Immature natural killer cell (primary cell): ENCODE results near the gene STX4. TPM values are rescaled to one million over a fixed set of nuclear protein-coding genes. Genes with fewer than 3 reads are reported as not detected.
"Not testable (repeated sequence)": the region's sequence is repeated elsewhere in the genome, so short reads cannot be mapped to it uniquely, and the experiment has no call there.

ENCODE experiments used
- DNase-seq, 3 donors: peaks; one replicate each; pipeline ENCODE4 v3.0.0; 2022; ENCODE audit warnings: mixed read lengths in 1 of 3
- H3K27ac Mint-ChIP-seq, 6 donors: one replicate each; pipeline ENCODE4 v1.8.0; 2020; ENCODE audit warnings: mixed read lengths in 6 of 6, mild to moderate bottlenecking in 5 of 6, inconsistent platforms in 4 of 6, moderate library complexity in 3 of 6
- H3K27me3 Mint-ChIP-seq, 3 donors: one replicate each; pipeline ENCODE4 v1.8.0; 2020 to 2021; ENCODE audit warnings: low read depth in 3 of 3, mild to moderate bottlenecking in 3 of 3, mixed read lengths in 3 of 3, moderate library complexity in 3 of 3, inconsistent platforms in 1 of 3
- H3K36me3 Mint-ChIP-seq, 3 donors: one replicate each; pipeline ENCODE4 v1.8.0; 2020; ENCODE audit warnings: mixed read lengths in 3 of 3, inconsistent platforms in 2 of 3, mild to moderate bottlenecking in 2 of 3
- H3K4me1 Mint-ChIP-seq, 2 donors: one replicate each; pipeline ENCODE4 v1.8.0; 2020; ENCODE audit warnings: inconsistent platforms in 2 of 2, mild to moderate bottlenecking in 2 of 2, mixed read lengths in 2 of 2, moderate library complexity in 1 of 2
- H3K4me3 Mint-ChIP-seq, 5 donors: one replicate each; pipeline ENCODE4 v1.8.0; 2020; ENCODE audit warnings: mild to moderate bottlenecking in 5 of 5, mixed read lengths in 5 of 5, inconsistent platforms in 3 of 5, moderate library complexity in 3 of 5
- H3K9me3 Mint-ChIP-seq, 6 donors: one replicate each; pipeline ENCODE4 v1.8.0; 2020; ENCODE audit warnings: mild to moderate bottlenecking in 6 of 6, mixed read lengths in 6 of 6, inconsistent platforms in 4 of 6, moderate library complexity in 3 of 6
- polyA plus RNA-seq, 3 donors: library from polyadenylated mRNA; unstranded; fragments of 300-500 nt; fragmentation: Illumina TruSeq; gene quantifications; one replicate each; pipeline ENCODE4 v1.2.3, GENCODE V29; 2021

The STX4 gene
- polyA plus RNA-seq, 3 donors from 2014 or later = 31.3 to 46.4 (median 33.3) TPM

DNA sequence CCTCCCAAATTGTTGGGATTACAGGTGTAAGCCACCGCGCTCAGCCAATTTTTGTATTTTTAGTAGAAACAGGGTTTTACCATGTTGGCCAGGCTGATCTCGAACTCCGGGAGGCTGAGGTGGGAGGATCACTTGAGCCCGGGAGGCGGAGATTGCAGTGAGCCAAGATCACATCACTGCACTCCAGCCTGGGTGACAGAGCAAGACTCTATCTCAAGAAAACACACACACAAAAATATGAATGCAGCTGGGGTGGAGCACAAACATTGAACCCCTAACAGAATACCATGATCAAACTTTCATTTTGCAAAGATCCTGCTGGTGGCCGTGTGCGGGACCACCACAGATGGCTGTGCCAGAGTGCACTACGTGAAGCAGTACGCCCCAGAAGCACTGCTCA, 15.6 kb upstream of the STX4 start:
- H3K27me3 Mint-ChIP-seq = peaks cover 8 to 12% (median 9%) of the 10 kb centered on the region in 3 donors
- H3K9me3 Mint-ChIP-seq, DNase-seq, H3K4me3 Mint-ChIP-seq, H3K4me1 Mint-ChIP-seq, H3K36me3 Mint-ChIP-seq, H3K27ac Mint-ChIP-seq: not testable (repeated sequence)

DNA sequence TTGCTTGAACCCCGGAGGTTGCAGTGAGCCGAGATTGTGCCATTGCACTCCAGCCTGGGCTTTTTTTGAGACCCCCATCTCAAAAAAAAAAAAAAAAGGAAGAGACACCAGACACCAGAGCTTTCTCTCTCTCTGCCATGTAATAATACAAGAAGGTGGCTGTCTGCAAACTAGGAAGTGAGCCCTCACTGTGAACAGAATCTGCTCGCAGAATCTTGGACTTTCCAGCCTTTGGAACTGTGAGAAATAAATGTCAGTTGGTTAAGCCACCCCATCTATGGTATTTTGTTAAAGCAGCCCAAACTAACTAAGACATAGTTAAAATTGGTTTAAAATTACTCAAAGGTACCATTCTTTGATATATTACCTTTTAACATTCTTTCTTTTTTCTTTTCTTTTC, 12.8 kb upstream of the STX4 start:
- H3K9me3 Mint-ChIP-seq = no peaks in the 10 kb centered on the region
- no peaks in the 10 kb centered on the region for H3K36me3 Mint-ChIP-seq
- H3K4me1 Mint-ChIP-seq = no peaks in the 10 kb centered on the region
- no peak for DNase-seq
- peaks cover 3 to 5% (median 4%) of the 10 kb centered on the region in 3 donors for H3K27me3 Mint-ChIP-seq
- no peak overlapping the region for H3K4me3 Mint-ChIP-seq
- H3K27ac Mint-ChIP-seq = no peak overlapping the region

GRCh38 chr16:31022544-31023251, 10.7 kb upstream of the STX4 start:
- H3K4me1 Mint-ChIP-seq = no peaks in the 10 kb centered on the region
- peaks cover 3 to 6% (median 3%) of the 10 kb centered on the region in 3 donors for H3K27me3 Mint-ChIP-seq
- no peaks in the 10 kb centered on the region for H3K36me3 Mint-ChIP-seq
- H3K4me3 Mint-ChIP-seq = no peak overlapping the region
- DNase-seq = no peak
- H3K9me3 Mint-ChIP-seq = no peaks in the 10 kb centered on the region
- H3K27ac Mint-ChIP-seq = no peak overlapping the region

DNA sequence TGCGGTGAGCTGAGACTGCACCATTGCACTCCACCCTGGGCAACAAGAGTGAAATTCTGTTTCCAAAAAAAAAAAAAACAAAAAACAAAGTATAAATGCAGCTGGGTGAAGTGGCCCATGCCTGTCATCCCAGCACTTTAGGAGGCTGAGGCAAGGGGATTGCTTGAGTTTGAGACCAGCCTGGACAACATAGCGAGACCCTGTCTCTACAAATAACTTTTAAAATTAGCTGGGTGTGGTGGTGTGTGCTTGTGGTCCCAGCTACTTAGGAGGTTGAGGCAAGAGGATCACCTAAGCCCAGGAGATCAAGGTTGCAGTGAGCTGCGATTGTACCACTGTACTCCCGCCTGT, 10.1 kb upstream of the STX4 start:
- H3K27ac Mint-ChIP-seq = no peak overlapping the region
- no peaks in the 10 kb centered on the region for H3K9me3 Mint-ChIP-seq
- no peaks in the 10 kb centered on the region for H3K36me3 Mint-ChIP-seq
- DNase-seq = no peak
- H3K4me1 Mint-ChIP-seq = no peaks in the 10 kb centered on the region
- H3K27me3 Mint-ChIP-seq = peaks cover 1 to 6% (median 3%) of the 10 kb centered on the region in 3 donors
- H3K4me3 Mint-ChIP-seq = no peak overlapping the region

DNA sequence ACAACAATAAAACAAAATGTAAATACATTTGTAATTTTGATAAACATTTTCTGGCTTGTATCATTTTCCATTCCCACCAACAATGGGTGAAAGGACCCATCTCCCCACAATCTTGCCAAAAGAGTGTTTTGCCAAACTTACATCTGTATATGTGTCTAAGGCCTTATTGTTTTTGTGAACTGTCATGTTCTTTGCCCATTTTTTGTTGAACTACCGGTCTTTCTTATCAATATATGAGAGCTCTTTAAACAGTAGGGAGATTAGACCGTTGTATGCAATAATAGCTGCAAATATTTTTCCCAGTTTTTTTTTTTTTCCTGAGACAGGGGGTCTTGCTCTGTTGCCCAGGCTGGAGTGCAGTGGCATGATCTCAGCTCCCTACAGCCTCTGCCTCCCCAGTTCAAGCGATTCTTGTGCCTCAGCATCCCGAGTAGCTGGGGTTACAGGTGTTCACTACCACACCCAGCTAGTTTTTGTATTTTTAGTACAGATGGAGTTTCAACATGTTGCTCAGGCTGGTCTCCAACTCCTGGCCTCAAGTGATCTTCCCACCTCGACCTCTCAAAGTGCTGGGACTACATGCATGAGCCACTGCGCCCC, 9.6 kb upstream of the STX4 start:
- DNase-seq = no peak
- Mint-ChIP-seq H3K4me1 (no peaks in the 10 kb centered on the region), H3K36me3 (no peaks in the 10 kb centered on the region), H3K27me3 (peaks cover 1 to 6% (median 3%) of the 10 kb centered on the region in 3 donors), H3K9me3 (no peaks in the 10 kb centered on the region), H3K27ac (no peak overlapping the region), H3K4me3 (no peak overlapping the region)

GRCh38 chr16:31025339-31025738, 8.0 kb upstream of the STX4 start:
- no peaks in the 10 kb centered on the region for H3K36me3 Mint-ChIP-seq
- DNase-seq = no peak
- no peak overlapping the region for H3K4me3 Mint-ChIP-seq
- H3K4me1 Mint-ChIP-seq = no peaks in the 10 kb centered on the region
- H3K27ac Mint-ChIP-seq = peak overlapping the region in 3 of 6 donors; percentile 50 to 62 (median 60)
- H3K9me3 Mint-ChIP-seq = no peaks in the 10 kb centered on the region
- peaks cover 1 to 3% (median 3%) of the 10 kb centered on the region in 3 donors for H3K27me3 Mint-ChIP-seq

DNA sequence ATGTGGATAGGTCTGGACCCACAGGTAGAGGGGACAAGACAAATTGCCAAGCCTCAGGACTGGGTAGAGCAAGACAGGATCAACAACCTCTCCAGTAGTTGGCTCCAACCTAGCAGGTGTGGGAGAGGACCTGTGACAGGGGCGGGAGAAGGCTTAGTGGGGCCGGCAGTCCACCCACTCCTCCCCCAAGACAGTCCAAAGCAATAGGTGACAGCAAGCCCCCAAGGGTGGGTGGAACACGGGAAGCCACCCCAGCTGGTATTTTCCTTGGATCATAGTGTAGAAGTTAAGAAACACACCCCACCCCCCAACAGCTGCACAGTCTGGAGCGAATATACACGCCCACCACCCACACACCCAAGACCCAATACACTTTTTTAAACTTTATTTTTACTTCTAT, 4.1 kb upstream of the STX4 start:
- no peak for DNase-seq
- H3K4me3 Mint-ChIP-seq = no peak overlapping the region
- H3K27me3 Mint-ChIP-seq = peaks cover 15 to 19% (median 18%) of the 10 kb centered on the region in 3 donors
- H3K9me3 Mint-ChIP-seq = peaks cover 0 to 2% (median 0%) of the 10 kb centered on the region in 6 donors
- H3K4me1 Mint-ChIP-seq = peaks cover 15 to 18% of the 10 kb centered on the region in 2 donors
- peak overlapping the region in 1 of 6 donors; percentile 17 for H3K27ac Mint-ChIP-seq
- no peaks in the 10 kb centered on the region for H3K36me3 Mint-ChIP-seq

GRCh38 chr16:31031276-31031675, 2.1 kb upstream of the STX4 start:
- Mint-ChIP-seq H3K27me3 (peaks cover 16 to 17% (median 16%) of the 10 kb centered on the region in 3 donors), H3K27ac (peak overlapping the region; percentile 94 to 99 (median 98)), H3K4me1 (peaks cover 24 to 29% of the 10 kb centered on the region in 2 donors), H3K4me3 (peak overlapping the region in 1 of 5 donors; percentile 98), H3K9me3 (peaks cover 0 to 2% (median 0%) of the 10 kb centered on the region in 6 donors), H3K36me3 (peaks cover 0 to 4% (median 0%) of the 10 kb centered on the region in 3 donors)
- DNase-seq = no peak

- Mint-ChIP-seq H3K9me3 (peaks cover 0 to 2% (median 0%) of the 10 kb centered on the region in 6 donors), H3K4me1 (peaks cover 26 to 34% of the 10 kb centered on the region in 2 donors), H3K27ac (peak overlapping the region; percentile 94 to 99 (median 98)), H3K4me3 (peak overlapping the region; percentile 87 to 98 (median 92)), H3K27me3 (peaks cover 15 to 17% (median 16%) of the 10 kb centered on the region in 3 donors), H3K36me3 (peaks cover 0 to 19% (median 0%) of the 10 kb centered on the region in 3 donors)
- DNase-seq = peak; percentile 83 to 85 (median 84)
Observed at GRCh38 chr16:31033709-31034492, 543 bp downstream of the STX4 start.

GRCh38 chr16:31036691-31037090, 3.3 kb downstream of the STX4 start:
- no peak for DNase-seq
- peaks cover 0 to 2% (median 0%) of the 10 kb centered on the region in 6 donors for H3K9me3 Mint-ChIP-seq
- peaks cover 13 to 17% (median 16%) of the 10 kb centered on the region in 3 donors for H3K27me3 Mint-ChIP-seq
- H3K4me1 Mint-ChIP-seq = peaks cover 25 to 31% of the 10 kb centered on the region in 2 donors
- no peak overlapping the region for H3K4me3 Mint-ChIP-seq
- H3K27ac Mint-ChIP-seq = peak overlapping the region in 2 of 6 donors; percentile 36 to 58
- peaks cover 0 to 24% (median 4%) of the 10 kb centered on the region in 3 donors for H3K36me3 Mint-ChIP-seq

DNA sequence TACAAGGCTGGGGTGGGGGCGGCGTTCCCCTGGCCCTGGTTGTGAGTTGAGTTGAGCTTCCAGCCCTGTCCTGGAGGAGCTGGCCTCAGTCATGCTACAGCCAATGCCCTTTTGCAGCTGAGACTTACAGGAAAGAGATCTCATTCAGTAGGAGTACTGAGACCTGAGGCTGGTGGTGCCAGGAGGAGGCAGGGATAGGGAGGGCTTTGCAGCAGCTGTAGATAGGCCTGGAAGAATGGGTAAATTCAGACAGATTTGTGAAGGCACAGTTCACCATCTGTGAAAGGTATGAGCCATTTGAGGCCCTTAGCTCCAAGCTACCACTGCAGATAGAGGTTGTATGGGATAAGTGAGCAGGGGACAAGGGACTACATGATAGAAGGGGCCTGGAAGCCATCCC, 5.6 kb downstream of the STX4 start:
- Mint-ChIP-seq H3K9me3 (no peaks in the 10 kb centered on the region), H3K36me3 (peaks cover 4 to 30% (median 4%) of the 10 kb centered on the region in 3 donors), H3K27ac (peak overlapping the region in 2 of 6 donors; percentile 10 to 76), H3K4me1 (peaks cover 15 to 18% of the 10 kb centered on the region in 2 donors), H3K27me3 (peaks cover under 1 to 3% (median 2%) of the 10 kb centered on the region in 3 donors), H3K4me3 (no peak overlapping the region)
- DNase-seq = no peak

DNA sequence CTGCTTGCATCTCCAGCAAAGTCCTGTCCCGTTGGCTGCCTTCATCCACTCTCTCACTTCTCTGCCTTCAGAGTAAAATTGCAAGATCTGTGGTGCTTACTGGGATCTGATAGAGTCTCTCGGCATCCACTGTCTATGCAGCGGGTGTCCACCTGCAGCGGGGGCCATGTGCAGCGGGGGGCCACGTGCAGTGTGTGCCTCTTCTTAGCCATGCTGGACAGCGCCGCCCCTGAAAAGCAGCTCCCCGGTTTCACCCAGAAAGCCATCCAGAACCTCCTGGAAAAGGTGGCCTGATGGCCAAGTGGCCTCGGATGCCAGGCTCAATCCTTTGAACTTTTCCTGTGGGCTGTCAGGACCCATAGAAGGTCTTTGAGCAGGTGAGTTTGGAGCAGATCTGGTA, 9.5 kb downstream of the STX4 start:
- no peak for DNase-seq
- Mint-ChIP-seq H3K27me3 (peaks cover 0 to 2% (median 0%) of the 10 kb centered on the region in 3 donors), H3K9me3 (no peaks in the 10 kb centered on the region), H3K4me1 (peaks cover 0 to 2% of the 10 kb centered on the region in 2 donors), H3K27ac (no peak overlapping the region), H3K36me3 (peaks cover 4 to 18% (median 4%) of the 10 kb centered on the region in 3 donors), H3K4me3 (no peak overlapping the region)

DNA sequence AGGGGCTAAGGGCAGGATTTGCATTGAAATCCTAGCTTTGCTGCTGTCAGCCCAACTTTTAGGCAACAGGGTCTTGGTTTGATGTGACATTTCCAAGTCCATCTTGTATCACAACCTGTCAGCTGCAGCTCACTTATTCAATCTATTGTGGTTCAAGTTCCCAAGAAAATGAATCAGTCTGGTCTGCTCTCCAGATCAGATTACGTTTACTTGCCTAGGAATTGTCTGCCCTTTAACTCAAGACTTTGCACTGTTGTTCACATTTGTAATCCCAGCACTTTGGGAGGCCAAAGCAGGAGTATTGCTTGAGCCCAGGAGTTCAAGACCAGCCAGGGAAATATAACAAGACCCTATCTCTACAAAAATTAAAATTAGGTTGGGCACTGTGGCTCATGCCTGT, 10.0 kb downstream of the STX4 start:
- H3K27ac Mint-ChIP-seq = no peak overlapping the region
- DNase-seq = no peak
- H3K9me3 Mint-ChIP-seq = no peaks in the 10 kb centered on the region
- peaks cover 0 to 2% (median 0%) of the 10 kb centered on the region in 3 donors for H3K27me3 Mint-ChIP-seq
- H3K4me3 Mint-ChIP-seq = no peak overlapping the region
- H3K4me1 Mint-ChIP-seq = peaks cover 0 to 2% of the 10 kb centered on the region in 2 donors
- H3K36me3 Mint-ChIP-seq = peaks cover 4 to 17% (median 4%) of the 10 kb centered on the region in 3 donors
